B cell (primary cell): ENCODE data around the gene PTPN5. TPM values are rescaled to one million over a fixed set of nuclear protein-coding genes. Genes with fewer than 3 reads are reported as not detected.

ENCODE experiments used
- ATAC-seq: fragments of 200-7000 bp; cut with Tn5 transposase; one replicate; pipeline ENCODE4 v1.10.0; 2021; ENCODE audit warnings: low read depth, mild to moderate bottlenecking, moderate number of reproducible peaks, moderate library complexity
- CTCF ChIA-PET: fragments of 350-600 bp; sonication (Branson Sonifier 250); formaldehyde crosslinking; loops from one replicate; lab custom pipeline; 2021; ENCODE audit warnings: antibody characterized with exemption, inconsistent platforms; lab: Charles Lee
- POLR2A ChIA-PET: fragments of 350-600 bp; sonication (Branson Sonifier 250); formaldehyde crosslinking; loops from one replicate; lab custom pipeline; 2021; ENCODE audit warnings: antibody characterized with exemption; lab: Charles Lee
- DNase-seq: peaks from one replicate; pipeline ENCODE4 v3.0.0; 2013
- H2AFZ ChIP-seq: 2 replicates; pipeline ENCODE4 v1.6.1; 2012; ENCODE audit warnings: mild to moderate bottlenecking, low read depth, low read length; ENCODE audit not compliant: insufficient read depth, poor library complexity, severe bottlenecking
- H3K27ac ChIP-seq, 2 donors: 1 replicate in 1 of 2; 2 replicates in 1 of 2; pipeline ENCODE4 v1.5.1; 2012 to 2013; ENCODE audit warnings: low read length in 2 of 2, mild to moderate bottlenecking in 2 of 2, moderate library complexity in 1 of 2
- H3K27me3 ChIP-seq, 4 experiments: fragments of 200-600 bp in 1 of 4; sonication (generic) in 1 of 4; replicated peaks in 1 of 4; 1 replicate in 2 of 4; 2 replicates in 2 of 4; pipeline versions ENCODE4 v1.6.1 to v1.7.0; 2013 to 2016; ENCODE audit warnings: low read length in 3 of 4, mild to moderate bottlenecking in 2 of 4, mixed read lengths in 1 of 4, moderate library complexity in 1 of 4; ENCODE audit not compliant: insufficient read depth in 4 of 4, control insufficient read depth in 3 of 4; ENCODE audit errors: control extremely low read depth in 1 of 4
- H3K36me3 ChIP-seq, 2 experiments: replicated peaks in 1 of 2; 1 replicate in 1 of 2; 2 replicates in 1 of 2; pipeline versions ENCODE4 v1.6.1 to v1.7.1; 2013; ENCODE audit warnings: low read length in 1 of 2; ENCODE audit not compliant: insufficient read depth in 2 of 2, control insufficient read depth in 1 of 2; ENCODE audit errors: control extremely low read depth in 1 of 2, extremely low read depth in 1 of 2
- H3K4me1 ChIP-seq, 2 donors: fragments of 200-600 bp in 1 of 2; sonication (generic) in 1 of 2; 1 replicate in 1 of 2; 2 replicates in 1 of 2; pipeline versions ENCODE4 v1.5.1 to v1.6.1; 2013 to 2017; ENCODE audit warnings: low read length in 2 of 2; ENCODE audit not compliant: control insufficient read depth in 2 of 2, insufficient read depth in 2 of 2
- H3K4me2 ChIP-seq: replicated peaks from 2 replicates; pipeline ENCODE3; 2012; ENCODE audit warnings: mild to moderate bottlenecking, low read depth, low read length; ENCODE audit not compliant: poor library complexity, severe bottlenecking
- H3K4me3 ChIP-seq, 5 experiments: fragments of 200-600 bp in 1 of 5; sonication (generic) in 1 of 5; 1 replicate in 3 of 5; 2 replicates in 2 of 5; pipeline versions ENCODE4 v1.5.1 to v1.7.0; 2011 to 2016; ENCODE audit warnings: low read length in 4 of 5, mild to moderate bottlenecking in 4 of 5, low read depth in 2 of 5, control low read depth in 1 of 5, moderate library complexity in 1 of 5; ENCODE audit not compliant: insufficient read depth in 1 of 5; ENCODE audit errors: control extremely low read depth in 1 of 5, extremely low read depth in 1 of 5
- H3K79me2 ChIP-seq: fragments of 200-600 bp; sonication (generic); one replicate; pipeline ENCODE4 v1.6.0; 2016; ENCODE audit warnings: low read length; ENCODE audit not compliant: control insufficient read depth, insufficient read depth
- H3K9ac ChIP-seq: fragments of 200-600 bp; sonication (generic); 2 replicates; pipeline ENCODE4 v1.6.1; 2017; ENCODE audit warnings: mild to moderate bottlenecking, low read length, moderate library complexity
- H3K9me3 ChIP-seq, 3 donors: one replicate each; pipeline versions ENCODE4 v1.6.1 to v1.7.1; 2013; ENCODE audit warnings: low read length in 2 of 3; ENCODE audit not compliant: control insufficient read depth in 2 of 3, insufficient read depth in 1 of 3; ENCODE audit errors: control extremely low read depth in 1 of 3
- H4K20me1 ChIP-seq: 2 replicates; pipeline ENCODE4 v1.6.0; 2012; ENCODE audit warnings: mild to moderate bottlenecking, low read length; ENCODE audit not compliant: insufficient read depth, control insufficient read depth, poor library complexity, severe bottlenecking
- H3K27ac Mint-ChIP-seq: one replicate; pipeline ENCODE4 v1.8.0; 2021; ENCODE audit warnings: mixed read lengths
- H3K27me3 Mint-ChIP-seq: one replicate; pipeline ENCODE4 v1.8.0; 2021; ENCODE audit warnings: mixed read lengths
- H3K4me1 Mint-ChIP-seq: one replicate; pipeline ENCODE4 v1.8.0; 2021; ENCODE audit warnings: mixed read lengths
- H3K4me3 Mint-ChIP-seq: one replicate; pipeline ENCODE4 v1.8.0; 2021; ENCODE audit warnings: mixed read lengths
- H3K9me3 Mint-ChIP-seq: one replicate; pipeline ENCODE4 v1.8.0; 2022; ENCODE audit warnings: mixed read lengths; ENCODE audit not compliant: insufficient read depth
- EZH2 ChIP-seq: IDR thresholded peaks from 2 replicates; pipeline ENCODE4 v1.6.1; 2012; ENCODE audit warnings: borderline replicate concordance, low read depth, mild to moderate bottlenecking, moderate library complexity, low read length; ENCODE audit not compliant: insufficient read depth, poor library complexity, severe bottlenecking
- WGBS: methylation state at CpG from one replicate; pipeline ENCODE4 v1.1.5; 2013; ENCODE audit warnings: missing lambda C conversion rate; ENCODE audit not compliant: insufficient coverage; 5-methylcytosine and 5-hydroxymethylcytosine counted together
- intact Hi-C: fragments of 100-400 bp; cut with micrococcal nuclease; formaldehyde crosslinking; loops from one replicate; pipeline ENCODE4 v1.10.0; 2022
- polyA plus RNA-seq: library from polyadenylated mRNA; depleted of rRNA; stranded (reverse); fragments of >200 nt; gene quantifications from 2 replicates; pipeline ENCODE4 v1.2.3, GENCODE V29; 2012
- total RNA-seq, 2 donors: library from RNA; stranded (reverse); fragments of 120-200 nt in 1 of 2; gene quantifications; 1 replicate in 1 of 2; 2 replicates in 1 of 2; pipeline versions ENCODE4 v1.2.3 to v1.2.4, GENCODE V29; 2013 to 2022
- TF ChIP-seq, protein P1 (sequence below): fragments of 200-600 bp; IDR thresholded peaks from one replicate; pipeline ENCODE4 v1.8.0; 2022; ENCODE audit warnings: antibody characterized with exemption, mild to moderate bottlenecking

Gene PTPN5
- total and polyA plus RNA-seq, 2 donors (not counting 1 experiment from before 2014, with no cell fraction given): not detected

GRCh38 chr11:18768472-18768901, 23.1 kb downstream of the PTPN5 start:
- no peaks in the 10 kb centered on the region for H3K4me1 ChIP-seq
- intact Hi-C loops: no loop called here
- TF ChIP-seq, protein P1, sequence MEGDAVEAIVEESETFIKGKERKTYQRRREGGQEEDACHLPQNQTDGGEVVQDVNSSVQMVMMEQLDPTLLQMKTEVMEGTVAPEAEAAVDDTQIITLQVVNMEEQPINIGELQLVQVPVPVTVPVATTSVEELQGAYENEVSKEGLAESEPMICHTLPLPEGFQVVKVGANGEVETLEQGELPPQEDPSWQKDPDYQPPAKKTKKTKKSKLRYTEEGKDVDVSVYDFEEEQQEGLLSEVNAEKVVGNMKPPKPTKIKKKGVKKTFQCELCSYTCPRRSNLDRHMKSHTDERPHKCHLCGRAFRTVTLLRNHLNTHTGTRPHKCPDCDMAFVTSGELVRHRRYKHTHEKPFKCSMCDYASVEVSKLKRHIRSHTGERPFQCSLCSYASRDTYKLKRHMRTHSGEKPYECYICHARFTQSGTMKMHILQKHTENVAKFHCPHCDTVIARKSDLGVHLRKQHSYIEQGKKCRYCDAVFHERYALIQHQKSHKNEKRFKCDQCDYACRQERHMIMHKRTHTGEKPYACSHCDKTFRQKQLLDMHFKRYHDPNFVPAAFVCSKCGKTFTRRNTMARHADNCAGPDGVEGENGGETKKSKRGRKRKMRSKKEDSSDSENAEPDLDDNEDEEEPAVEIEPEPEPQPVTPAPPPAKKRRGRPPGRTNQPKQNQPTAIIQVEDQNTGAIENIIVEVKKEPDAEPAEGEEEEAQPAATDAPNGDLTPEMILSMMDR: no peak
- no peak for TF ChIP-seq EZH2
- no peaks in the 10 kb centered on the region for H3K36me3 ChIP-seq
- no peak overlapping the region for H2AFZ ChIP-seq
- no peaks in the 10 kb centered on the region for H4K20me1 ChIP-seq
- ATAC-seq (no peak), DNase-seq (no peak)
- no peaks in the 10 kb centered on the region for H3K9me3 ChIP-seq
- POLR2A ChIA-PET: no interaction called here
- no peak overlapping the region for H3K4me2 ChIP-seq
- no peak overlapping the region for H3K4me3 ChIP-seq
- H3K27ac Mint-ChIP-seq: no peak overlapping the region
- no peaks in the 10 kb centered on the region for H3K79me2 ChIP-seq
- WGBS: 61% methylated on average over 4 of the region's 4 CpGs
- H3K27me3 ChIP-seq: peaks cover 0 to 5% (median 0%) of the 10 kb centered on the region in 4 experiments
- H3K4me3 Mint-ChIP-seq: no peak overlapping the region
- H3K9me3 Mint-ChIP-seq: no peaks in the 10 kb centered on the region
- CTCF ChIA-PET: interaction anchor here (1.3 to 1.9 kb wide), 3 partner anchors 10 to 653 kb away, joined by 3 to 7 read pairs (median 6); no protein-coding TSS in a partner anchor
- peaks cover 29% of the 10 kb centered on the region for H3K27me3 Mint-ChIP-seq
- H3K4me1 Mint-ChIP-seq: peaks cover 5% of the 10 kb centered on the region
- no peak overlapping the region for H3K27ac ChIP-seq
- H3K9ac ChIP-seq: no peak overlapping the region

DNA sequence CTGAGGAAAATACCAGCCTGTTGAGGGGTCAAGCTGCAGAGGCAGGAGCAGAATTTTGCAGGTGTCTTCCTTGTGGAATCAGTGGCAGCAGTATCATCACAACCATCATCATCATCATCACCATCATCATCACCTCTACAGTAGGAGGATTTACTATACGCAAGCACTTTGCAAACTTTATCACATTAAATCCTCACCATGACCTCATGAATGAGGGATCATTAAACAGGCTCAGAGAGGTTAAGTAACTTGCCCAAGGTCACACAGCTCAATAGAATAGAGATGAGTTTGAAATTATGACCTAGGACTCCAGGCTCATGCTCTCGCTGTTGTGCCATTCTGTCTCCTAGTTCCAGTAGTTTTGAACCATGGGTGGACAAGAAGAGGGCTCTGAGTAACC, 25.6 kb downstream of the PTPN5 start:
- H2AFZ ChIP-seq: no peak overlapping the region
- peaks cover 5% of the 10 kb centered on the region for H3K4me1 Mint-ChIP-seq
- no peak overlapping the region for H3K4me3 ChIP-seq
- CTCF ChIA-PET: interaction anchor here (0.6 to 2.4 kb wide), 4 partner anchors 9 to 650 kb away, joined by 3 to 21 read pairs (median 6); no protein-coding TSS in a partner anchor
- H3K27ac ChIP-seq: no peak overlapping the region
- H3K4me2 ChIP-seq: no peak overlapping the region
- intact Hi-C loops: no loop called here
- POLR2A ChIA-PET: no interaction called here
- TF ChIP-seq, protein P1: no peak
- no peak for TF ChIP-seq EZH2
- H3K36me3 ChIP-seq: no peaks in the 10 kb centered on the region
- no peak overlapping the region for H3K27ac Mint-ChIP-seq
- ATAC-seq (no peak), DNase-seq (no peak)
- H3K9me3 Mint-ChIP-seq: no peaks in the 10 kb centered on the region
- H3K79me2 ChIP-seq: no peaks in the 10 kb centered on the region
- no peaks in the 10 kb centered on the region for H3K4me1 ChIP-seq
- H3K9me3 ChIP-seq: no peaks in the 10 kb centered on the region
- peaks cover 0 to 1% (median 0%) of the 10 kb centered on the region in 4 experiments for H3K27me3 ChIP-seq
- H4K20me1 ChIP-seq: no peaks in the 10 kb centered on the region
- no peak overlapping the region for H3K9ac ChIP-seq
- 100% methylated on average over 1 of the region's 2 CpGs for WGBS
- H3K27me3 Mint-ChIP-seq: peaks cover 11% of the 10 kb centered on the region
- no peak overlapping the region for H3K4me3 Mint-ChIP-seq
